HK-2 (cell line): ENCODE data around the gene NFATC2.

Experiments used
- DNase-seq: peaks from one replicate; pipeline ENCODE4 v3.0.0-alpha.2; 2018; ENCODE audit not compliant: unreplicated experiment

NFATC2 gene

DNA sequence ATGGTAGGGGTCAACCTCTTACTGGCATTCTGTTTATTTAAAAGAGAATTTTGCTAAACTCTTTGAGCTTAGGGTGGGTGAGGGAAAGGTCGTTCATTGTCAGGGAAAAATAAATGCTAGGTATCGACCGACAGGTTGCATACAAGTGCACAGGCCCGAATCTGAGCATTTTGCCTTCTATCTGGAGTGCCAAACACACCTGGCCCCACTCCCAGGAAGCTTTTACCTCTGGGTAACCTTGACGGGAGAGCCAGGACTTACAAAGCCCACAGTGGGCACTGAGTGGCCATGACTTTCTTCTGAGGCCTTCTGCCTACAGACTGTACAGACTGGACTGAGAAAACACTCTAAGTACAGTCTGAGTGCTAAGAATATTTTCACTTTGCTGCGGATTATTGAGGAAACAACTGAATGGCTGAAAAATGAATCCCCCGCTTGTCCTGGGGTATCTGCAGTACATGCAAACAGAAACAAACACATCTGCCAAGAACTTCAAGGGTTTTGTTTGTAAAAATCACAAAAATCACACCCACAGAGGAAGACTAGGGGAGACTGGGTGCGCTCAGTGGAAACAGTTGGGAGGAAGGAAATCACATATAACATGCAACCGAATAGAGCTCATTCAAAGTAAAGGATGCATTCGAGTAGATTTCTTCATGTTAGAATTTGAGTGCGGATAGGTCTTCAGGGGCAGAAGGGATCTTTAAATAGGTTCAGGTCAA is 152.8 kb downstream of the NFATC2 start:
- no peak for DNase-seq

DNA sequence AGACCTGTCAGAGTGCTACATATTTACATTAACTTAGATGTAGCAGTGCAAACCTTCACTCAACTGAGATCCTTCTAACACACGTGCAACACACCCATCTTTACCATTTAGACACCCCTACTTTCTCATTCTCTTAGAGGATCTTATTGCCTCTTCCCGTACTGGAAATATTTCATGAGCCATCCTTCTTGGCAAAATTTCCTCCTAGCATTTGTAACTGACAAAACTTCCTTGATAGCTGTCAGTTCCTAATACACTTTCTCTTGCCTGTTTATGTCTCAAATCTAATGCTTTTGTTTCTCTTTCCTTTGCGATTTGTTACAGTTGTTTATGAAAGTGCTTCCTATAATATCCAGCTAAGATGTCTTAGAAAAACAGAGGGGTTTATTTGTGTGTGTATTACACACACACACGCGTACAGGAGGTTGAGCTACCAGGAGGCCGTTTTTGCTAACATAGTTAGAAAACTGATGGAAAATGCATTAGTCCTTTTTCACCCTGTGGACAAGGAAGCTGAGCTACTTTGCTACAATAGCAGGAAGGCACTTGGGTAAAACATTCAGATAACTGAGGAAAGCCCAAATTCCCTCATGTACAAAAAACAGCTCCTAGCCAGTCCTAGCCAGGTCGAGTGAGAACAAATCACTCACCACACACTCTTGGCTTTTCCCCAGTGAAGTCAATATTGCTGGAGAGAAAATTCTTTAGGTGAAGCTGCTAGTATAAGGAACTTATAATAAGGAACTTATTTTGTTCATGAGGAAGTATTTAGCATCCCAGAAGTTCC is 153.6 kb downstream of the NFATC2 start:
- no peak for DNase-seq

DNA sequence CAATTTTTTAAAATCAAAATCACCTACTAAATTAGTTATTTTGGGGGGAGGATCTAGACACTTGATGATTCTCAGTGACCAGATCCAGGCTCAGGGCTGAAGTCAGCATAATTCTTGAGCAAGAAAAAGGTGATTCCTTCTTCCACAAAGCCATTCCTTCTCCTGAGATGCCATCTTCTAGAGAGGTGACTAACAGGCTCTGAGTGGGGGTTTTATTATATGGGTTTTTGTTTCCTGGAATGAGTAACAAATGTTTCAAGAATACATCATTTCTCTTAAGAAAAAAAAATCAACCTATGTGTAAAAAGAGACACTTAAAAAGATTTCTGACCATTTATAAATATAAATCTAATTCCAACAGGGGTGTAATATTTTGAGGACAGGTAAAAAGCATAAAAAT is 154.3 kb downstream of the NFATC2 start:
- no peak for DNase-seq

GRCh38 chr20:51387125-51387875 is 155.2 kb downstream of the NFATC2 start:
- no peak for DNase-seq

DNA sequence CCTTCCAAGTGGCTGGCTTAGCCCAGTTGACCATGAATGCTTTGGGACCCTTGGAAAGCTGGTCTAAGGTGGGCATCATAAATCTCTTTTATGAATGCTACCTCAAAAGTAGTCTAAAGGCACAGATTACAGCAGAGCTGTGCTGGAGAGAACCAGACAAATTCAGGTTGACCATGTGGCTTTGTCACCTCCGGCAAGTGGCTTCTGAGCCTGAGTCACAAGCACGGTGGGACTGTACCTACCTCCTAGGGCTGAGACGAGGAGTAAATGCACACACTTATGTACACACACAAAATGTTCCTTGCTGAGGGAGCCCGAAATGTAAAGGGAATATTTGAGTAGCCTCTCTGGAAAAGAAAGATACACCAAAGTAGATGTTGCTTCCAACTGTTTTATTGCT is 155.9 kb downstream of the NFATC2 start:
- DNase-seq, result no peak

- no peak for DNase-seq
Measured at GRCh38 chr20:51385646-51386530, 156.6 kb downstream of the NFATC2 start.

GRCh38 chr20:51384875-51385274 is 157.6 kb downstream of the NFATC2 start:
- DNase-seq, result no peak

DNA sequence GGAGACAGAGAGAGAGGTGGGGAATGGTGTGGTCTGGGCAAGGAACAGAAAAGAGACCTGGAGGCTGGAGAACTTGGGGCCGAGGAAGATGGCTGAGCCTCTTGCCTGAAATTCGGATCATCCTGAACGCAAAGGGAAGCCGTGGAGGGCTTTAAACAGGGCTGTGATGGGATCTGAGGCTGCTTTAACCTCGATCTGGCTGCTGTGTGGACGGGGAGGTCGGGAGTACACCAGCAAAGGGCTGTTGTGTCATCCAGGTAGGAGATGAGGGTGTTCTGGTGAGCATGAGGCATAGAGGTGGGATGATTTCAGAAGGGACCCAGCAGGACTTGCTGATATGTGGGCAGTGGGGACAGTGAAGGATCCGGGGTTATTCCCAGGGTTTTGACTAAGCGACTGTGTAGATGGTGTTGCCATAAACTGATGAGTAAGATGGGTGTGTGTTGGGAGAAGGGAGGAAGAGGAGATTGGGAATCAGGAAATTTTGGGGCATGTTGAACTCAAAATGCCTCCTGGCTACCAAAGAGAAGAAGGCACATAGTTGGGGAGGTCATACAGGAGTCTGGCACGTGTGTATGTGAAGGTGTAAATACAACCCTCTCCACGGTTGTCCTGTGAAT is 158.5 kb downstream of the NFATC2 start:
- DNase-seq, result no peak

DNA sequence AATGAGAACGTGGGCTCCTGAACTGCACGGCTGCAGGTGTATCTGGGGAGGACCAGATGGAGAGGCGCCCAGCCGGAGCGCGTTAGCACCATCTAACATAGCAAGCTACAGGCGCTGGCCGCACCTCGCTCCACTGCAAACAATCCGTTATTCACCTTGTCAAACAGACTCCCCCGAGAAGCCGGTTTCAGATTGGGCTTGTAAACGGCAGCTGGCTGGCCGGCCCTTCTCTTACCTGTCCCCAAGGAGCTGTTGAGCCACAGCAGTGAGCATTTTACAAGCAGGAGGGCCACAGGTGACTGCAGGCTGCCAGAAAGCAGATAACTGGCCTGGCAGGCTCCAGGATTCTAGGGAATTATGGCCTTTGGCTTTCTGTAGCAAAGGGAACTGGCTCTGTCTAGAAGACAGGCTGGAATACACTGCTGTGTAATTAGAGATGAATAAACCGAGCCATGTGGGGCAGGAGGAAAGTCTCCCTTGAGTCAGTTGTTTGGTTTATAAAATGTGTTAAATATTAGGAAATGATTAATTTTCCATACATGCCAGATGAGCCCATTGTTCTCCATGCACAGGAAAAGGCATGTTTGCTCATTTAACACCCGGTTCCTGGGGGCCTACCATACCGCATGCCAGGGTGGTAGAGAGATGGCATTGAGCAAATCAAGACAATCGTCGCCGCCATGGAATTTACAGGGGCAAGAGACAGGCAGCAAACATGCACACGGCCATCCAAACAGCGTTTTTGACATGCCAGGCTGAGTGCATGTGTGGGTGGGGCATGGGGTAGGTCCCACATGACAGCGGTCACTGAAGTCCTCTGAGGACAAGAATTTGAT is 159.3 kb downstream of the NFATC2 start:
- DNase-seq, result no peak

GRCh38 chr20:51382111-51382985 is 160.2 kb downstream of the NFATC2 start:
- DNase-seq, result no peak

DNA sequence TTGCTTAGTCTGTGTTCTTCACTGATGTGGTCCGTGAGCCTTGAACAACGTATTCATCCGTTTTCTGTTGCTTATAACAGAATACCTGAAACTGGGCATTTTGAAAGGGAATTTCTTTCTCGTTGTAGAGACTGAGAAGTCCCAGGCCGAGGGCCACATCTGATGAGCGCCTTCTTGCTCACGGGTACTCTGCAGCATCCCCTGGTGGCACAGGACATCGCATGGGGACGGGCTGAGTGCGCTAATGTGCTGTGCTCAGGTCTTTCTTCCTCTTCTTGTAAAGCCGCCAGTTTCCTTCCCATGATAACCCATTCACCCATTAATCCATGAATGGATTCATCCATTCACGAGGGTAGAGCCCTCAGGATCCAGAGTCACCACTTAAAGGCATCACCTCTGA is 161.0 kb downstream of the NFATC2 start:
- no peak for DNase-seq

- no peak for DNase-seq
Measured at GRCh38 chr20:51380401-51381385, 161.8 kb downstream of the NFATC2 start.

GRCh38 chr20:51379601-51380341 is 162.7 kb downstream of the NFATC2 start:
- no peak for DNase-seq

DNA sequence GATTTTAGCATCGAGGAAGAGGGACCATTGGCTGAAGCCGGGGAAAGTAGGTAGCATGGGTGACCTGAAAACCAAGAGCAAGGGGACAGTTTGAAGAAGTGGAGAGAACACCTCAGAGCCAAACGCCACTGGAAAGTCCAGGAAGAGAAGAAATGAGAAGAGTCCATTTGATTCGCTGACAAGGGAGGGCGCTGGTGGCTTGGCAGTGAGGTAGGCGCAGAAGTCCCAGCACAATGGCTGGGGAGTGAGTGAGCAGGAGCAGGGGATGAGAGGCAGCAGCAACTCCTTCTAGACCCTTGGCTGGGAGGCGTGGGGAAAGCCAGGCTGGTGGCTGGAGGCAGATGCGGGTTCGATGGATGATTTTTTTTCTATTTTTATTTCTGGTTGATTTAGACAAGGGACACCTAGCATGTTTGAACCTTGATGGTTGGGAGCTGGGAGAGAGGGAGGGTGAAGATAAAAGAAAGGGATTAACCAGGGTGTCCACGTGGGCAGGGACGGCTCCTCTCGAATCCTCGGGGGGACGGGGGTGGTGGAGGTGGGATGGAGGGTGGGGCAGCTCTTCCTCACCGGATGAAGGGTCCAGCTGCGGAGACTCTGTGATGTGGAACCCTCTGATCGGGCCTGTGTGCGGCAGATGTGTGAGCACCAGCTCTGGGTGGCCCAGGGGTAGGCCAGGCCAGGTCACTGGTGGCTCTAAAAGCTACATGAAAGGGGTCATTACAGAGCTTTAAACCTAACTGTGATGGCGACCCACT is 164.2 kb downstream of the NFATC2 start:
- DNase-seq, result no peak

- no peak for DNase-seq
Measured at GRCh38 chr20:51377132-51377531, 165.4 kb downstream of the NFATC2 start.

GRCh38 chr20:51376111-51376510 is 166.4 kb downstream of the NFATC2 start:
- no peak for DNase-seq

- no peak for DNase-seq
Measured at GRCh38 chr20:51375561-51375960, 167.0 kb downstream of the NFATC2 start.
